Measurements from ENCODE around the gene LRIT1.

GRCh38 chr10:84247496-84247895 lies 6.2 kb upstream of the LRIT1 start:
- TF ChIP-seq USF2 (CRISPR knock-in tag; IDR thresholded peaks at IDR 0.05) (no peak), CREB1 (CRISPR knock-in tag; IDR thresholded peaks at IDR 0.05) (no peak)
